Measurements from ENCODE around the gene CAPN12.

Gene CAPN12

DNA sequence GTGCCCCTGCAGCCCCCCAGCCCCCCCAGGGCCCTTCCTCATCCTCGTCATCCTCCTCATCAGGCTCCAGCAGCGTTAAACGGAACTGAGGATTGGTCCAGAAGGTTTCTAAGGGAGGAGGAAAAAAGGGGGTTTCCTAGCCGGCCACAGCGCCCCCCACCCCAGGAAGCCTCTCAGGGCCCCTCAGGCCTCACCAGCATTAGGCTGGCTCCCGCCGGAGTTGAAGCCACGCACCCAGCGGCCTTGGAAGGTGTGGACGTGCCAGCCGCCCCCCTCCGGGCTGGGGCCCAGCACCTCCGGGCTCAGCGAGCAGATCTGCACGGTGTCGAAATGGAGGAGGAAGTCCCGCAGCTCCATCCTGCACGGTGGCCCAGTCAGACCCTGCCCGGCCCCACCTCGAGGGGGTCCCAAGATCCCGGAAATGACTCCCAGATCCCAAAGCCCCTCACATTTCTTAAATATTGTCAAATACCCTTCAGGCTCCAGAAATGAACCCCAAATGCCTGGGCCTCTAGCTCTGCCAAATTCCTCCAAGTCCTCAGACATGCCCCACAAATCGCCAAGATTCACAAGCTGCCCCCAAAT, 6.9 kb downstream of the CAPN12 start:
- no peak for DNase-seq (ENCODE audit: low read depth)

DNA sequence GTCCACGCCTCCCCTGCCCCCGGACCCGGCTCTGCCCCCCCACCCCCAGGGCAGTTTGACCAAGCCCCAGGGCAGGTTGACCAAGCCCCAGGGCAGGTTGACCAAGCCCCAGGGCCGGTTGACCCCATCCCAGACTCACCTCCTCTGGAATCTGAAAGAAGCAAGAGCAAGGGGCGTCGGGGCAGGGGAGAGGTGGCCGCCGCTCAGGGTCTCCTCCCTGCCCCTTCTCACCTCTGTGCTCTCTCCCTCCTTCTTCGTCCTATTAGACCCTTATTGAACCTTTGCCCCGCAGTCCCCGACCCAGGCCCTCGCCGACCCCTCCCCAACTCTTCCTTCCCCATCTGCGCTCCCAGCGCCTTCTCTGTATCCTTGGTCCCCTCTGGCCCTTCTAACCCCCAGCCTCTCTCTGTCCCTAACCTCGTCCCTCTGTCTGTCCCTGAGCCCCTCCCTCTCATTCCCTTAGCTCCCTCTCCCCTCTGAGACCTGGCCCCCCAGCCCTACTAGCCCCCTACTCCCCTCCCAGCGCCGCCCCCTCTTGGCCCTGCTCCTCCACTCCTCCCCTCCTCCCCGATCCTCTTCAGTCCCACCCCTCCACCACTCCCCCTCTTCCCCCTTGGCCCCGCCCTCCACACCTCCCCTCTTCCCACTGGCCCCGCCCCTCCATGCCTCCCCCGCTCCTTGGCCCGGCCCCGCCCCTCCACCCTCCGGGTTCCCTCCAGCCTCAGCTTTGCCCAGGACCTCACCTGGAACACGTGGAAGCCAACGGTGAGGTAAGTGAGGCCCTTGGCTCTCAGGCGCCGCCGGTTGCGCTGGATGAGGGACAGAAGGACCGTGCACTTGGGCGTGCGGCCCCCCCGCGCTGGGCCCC, 7.6 kb downstream of the CAPN12 start:
- DNase-seq (ENCODE audit: low read depth): peak; percentile 64

DNA sequence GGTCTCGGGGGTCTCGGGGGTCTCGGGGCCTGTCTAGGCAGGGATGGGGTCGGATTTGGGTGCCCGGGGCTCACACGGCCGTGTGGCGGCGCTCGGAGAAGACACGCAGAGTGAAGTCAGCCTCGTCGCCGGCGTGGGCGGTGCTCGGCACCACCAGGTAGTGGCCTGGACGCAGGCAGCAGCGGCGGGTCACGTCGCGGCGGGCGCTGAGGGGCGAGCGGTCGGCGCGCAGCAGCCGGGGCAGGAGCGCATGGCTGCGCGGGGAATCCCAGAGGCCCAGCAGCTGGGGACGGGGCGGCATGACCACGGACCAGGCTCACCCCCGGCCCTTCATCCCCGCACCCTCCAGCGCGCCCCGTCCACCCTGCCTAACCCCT, 8.2 kb downstream of the CAPN12 start:
- DNase-seq (ENCODE audit: low read depth): peak; percentile 54

DNA sequence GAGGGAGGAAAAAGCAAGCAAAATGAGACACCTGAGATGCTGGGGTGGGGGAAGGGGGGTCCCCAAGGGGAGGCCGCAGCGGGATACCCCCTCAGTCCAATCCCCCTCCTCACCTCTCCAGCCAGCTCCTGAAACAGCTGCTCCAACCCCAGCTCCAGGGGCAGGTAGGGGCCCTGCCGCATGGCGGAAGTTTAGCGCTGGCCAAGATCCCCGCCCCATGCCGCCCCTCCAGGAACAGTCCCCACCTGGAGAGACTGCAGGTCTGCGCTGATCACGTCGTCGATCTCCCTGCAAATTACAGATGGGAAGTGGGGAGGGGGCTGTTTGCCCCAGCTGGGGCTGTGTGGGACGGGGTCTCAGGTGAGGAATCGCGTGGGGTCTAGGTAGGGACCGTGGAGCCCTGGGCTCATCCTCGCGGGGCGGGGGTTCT, 9.0 kb downstream of the CAPN12 start:
- DNase-seq (ENCODE audit: low read depth): no peak

DNA sequence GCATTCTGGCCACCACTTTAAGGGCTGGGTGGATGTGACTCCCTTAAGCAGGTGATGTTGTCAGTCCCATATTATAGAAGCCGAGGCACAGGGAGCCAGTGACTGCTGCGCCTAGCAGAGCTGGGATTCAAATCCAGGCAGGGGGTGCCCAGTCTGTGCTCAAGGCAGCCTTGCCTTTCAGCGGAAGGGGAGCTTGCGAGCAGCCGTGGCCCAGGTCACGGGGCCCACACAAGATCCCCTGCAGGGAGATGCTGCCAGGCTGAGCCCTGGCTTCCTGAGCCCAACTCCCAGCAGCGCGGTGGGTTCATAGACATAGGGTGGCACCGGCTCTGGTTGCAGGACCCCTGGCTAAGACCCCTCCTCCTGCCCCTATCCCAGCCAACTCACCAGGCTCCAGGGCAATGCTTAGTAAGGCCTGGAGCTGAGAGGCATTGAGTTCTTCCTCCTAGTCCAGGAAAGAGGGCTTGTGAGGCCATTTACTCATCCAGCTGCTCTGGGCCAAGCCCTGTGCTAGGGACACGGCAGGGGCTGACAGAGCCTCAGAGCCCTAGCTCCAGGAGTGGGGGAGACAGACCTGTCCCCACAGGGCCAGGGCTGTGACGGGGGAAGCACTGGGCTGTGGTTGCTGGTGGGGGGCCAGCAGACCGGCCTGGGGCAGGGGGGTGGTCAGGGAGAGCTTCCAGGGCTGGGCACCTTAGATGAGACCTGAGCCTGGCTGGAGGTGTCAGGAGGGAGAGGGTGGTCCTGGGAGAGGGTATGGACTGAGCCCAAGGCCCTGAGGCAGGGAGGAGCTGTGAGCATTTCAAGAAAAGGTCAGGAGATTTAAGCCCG, 9.6 kb downstream of the CAPN12 start:
- no peak for DNase-seq (ENCODE audit: low read depth)

DNA sequence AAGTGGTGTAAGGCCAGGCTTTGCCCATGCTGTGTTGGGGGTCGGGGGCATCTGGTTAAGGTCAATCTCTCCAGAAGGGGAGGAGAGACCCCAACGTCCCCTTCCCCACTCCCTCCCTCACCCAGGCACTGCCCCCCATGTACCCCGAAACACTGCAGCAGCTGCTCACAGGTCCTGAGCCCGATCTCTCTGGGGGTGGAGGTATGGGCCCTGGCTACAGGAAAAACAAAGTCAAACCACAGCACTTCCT, 10.2 kb downstream of the CAPN12 start:
- DNase-seq (ENCODE audit: low read depth): no peak

DNA sequence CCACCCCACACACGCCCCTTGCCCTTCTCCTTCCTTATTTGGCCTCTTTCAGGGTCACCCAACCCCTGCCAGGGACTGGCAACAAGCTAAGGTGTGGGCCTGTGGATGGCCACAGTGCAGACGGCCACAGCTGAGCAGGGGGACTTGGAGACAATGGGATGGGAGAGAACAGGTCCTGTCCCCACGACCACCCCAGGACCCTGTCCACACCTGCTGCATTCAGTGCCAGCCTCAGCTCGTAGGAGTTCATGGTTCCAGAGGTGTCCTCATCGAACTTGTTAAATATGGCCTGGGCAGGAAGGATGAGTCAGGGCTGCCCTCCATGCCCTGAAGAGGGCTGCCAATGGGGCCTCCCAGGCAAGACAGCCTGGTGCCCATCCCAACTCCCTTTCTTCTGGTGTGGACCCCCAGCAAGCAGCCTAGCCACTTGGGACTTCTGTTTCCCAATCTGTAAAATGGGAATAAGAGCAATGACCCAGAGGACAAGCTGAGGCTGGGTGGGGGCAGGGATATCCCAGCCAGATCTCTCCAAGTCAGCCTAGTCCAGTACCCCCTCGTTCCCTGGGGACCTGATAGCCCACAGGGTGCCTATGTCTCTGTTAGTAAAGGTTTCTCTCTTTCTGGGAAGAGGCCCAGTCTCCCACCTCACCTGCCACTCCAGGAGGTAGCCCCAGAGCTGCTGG, 10.6 kb downstream of the CAPN12 start:
- no peak for DNase-seq (ENCODE audit: low read depth)

DNA sequence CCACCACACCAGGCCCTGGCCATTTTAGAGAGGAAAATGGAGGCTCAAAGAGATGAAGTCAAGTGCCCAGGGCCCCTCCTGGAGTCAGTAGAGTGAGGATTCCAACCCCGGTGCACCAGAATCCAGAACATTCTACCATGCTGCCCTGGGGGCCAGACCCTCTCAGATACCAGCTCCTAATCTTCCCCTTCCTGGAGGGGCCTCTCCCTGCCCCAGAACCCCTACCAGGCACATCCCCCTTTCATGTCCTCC, 11.1 kb downstream of the CAPN12 start:
- no peak for DNase-seq (ENCODE audit: low read depth)

DNA sequence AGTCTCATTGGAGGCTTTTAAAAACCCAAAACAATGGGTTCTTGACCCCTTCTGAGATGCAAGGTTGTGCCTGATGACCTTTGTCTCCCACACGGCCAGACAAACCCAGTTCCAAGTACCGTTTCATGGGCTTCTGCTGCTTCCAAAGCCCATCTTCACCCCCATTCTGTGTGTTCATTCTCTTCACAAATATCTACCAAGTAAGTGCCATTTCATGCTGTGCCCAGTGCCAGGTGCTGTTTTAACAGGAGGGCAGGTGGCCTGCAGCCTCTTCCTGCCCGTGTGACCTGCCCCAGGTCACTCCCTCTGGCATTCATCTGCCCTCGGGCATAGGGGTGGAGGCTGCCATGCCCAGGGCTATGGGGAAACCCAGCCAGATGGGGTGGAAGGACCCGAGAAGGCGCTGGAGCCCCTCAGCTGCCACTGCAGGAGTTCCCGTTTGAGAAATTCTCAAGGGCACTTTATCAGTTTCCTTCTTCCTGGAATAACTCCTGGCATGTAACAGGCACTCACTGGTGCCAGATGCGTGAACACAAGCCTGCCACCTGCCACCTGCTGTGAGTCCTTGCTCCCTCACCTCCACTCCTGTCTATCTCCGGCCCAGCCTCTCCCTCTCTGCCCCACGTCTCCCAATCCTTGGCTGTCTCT, 12.5 kb downstream of the CAPN12 start:
- no peak for DNase-seq (ENCODE audit: low read depth)

DNA sequence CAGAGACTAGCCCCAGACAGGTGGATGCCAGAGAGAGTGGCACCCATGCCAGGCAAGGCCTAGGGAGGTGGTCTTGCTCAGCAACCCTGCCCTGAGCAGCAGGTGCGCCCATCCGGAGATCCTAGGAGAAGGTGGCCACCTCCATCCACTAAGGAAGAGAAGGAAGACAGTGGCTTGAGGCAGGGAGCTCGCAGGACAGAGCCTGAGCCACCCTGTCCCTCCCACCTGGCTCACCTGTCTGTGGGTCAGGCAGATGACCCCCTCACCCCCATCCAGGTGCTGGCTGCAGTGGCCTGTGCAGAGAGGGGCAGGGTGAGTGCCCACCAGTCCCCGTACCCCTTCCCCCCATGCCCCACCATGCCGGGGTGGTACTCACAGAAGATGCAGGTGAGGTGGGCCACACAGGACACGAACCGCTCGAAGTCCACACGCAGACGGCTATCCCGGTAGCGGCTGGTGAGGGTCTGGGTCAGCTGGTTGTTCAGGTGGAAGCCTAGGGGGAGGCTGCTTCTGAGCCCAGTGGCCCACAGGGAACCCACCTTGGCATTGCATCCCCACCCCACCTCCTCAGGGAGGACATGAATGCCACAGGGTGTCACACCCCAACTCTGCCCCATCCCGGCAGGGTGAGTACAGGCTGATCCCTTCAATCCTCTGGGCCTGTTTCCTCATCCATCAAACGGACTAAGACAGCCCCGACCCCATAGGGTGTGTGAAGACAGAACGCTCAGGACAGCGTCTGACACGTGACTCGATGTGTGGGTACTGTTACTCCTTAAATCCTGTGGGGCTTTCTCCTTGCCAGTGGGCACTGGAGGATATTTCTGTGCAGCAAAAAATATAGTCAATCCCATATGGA, 13.3 kb downstream of the CAPN12 start:
- DNase-seq (ENCODE audit: low read depth): no peak

DNA sequence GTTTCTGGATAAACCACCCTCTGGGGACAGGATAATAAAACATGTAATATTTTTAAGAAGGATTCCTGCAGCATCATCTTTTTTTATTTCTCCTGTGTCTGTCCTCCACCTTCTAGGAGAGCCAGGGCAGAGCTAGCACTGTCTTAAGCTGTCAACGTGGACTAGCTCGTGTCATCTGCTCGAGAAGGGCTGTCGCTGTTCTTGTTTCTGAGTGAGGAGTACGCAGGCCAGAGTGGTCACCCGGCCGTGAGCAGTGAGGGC, 13.9 kb downstream of the CAPN12 start:
- no peak for DNase-seq (ENCODE audit: low read depth)

DNA sequence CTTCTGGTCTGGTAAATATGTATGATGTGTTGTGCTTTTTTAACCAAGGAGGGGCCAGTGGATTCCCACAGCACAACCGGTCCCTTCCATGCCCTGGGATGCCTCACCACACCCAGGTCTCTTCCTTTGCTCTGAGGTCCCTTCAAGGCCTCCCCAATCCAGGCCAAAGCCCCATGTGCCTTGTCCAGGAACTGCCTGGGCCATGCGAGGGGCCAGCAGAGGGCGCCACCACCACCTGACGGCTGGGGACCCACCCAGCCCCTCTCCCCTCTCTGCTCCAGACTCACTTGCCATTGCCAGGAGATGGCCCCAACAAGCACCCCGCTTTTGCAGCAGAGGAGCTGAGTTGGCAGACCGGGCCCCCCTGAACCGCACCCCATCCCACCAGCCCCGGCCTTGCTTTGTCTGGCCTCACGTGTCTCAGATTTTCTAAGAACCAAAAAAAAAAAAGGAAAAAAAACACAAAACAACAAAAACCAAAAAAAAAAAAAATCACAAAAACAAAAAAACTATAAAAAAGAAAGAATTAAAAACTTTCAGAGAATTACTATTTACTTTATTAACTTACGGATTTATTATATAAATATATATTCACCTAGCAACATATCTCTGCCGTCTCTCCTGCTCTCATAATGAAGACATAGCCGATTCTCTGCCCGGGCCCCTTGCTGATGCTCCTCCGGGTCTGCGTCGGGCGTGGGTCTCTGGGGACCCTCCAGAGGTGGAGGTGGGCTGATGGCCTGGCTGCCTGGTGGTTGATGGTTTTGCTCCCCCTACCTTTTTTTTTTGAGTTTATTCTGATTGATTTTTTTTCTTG, 14.4 kb downstream of the CAPN12 start:
- DNase-seq (ENCODE audit: low read depth): peak; percentile 63

DNA sequence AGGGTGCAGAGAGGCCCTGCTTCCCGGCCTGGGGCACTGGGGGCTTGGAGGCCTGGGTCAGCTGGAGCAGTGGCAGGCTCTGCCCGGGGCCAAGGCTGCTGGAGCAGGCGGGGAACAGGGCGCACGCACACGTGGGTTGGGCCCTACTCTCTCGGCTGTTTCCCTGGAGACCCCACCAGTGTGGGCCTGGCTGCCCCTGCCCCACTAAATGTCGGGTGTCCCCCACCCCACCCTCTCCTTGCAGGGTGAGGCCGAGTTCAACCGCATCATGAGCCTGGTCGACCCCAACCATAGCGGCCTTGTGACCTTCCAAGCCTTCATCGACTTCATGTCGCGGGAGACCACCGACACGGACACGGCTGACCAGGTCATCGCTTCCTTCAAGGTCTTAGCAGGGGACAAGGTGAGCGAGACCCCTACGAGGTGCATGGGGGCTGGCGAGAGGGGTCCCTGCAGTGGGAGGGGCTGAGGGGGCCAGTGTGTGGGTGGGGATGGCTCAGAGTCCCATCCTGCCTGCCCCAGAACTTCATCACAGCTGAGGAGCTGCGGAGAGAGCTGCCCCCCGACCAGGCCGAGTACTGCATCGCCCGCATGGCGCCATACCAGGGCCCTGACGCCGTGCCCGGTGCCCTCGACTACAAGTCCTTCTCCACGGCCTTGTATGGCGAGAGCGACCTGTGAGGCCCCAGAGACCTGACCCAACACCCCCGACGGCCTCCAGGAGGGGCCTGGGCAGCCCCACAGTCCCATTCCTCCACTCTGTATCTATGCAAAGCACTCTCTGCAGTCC, 15.3 kb downstream of the CAPN12 start:
- no peak for DNase-seq (ENCODE audit: low read depth)

DNA sequence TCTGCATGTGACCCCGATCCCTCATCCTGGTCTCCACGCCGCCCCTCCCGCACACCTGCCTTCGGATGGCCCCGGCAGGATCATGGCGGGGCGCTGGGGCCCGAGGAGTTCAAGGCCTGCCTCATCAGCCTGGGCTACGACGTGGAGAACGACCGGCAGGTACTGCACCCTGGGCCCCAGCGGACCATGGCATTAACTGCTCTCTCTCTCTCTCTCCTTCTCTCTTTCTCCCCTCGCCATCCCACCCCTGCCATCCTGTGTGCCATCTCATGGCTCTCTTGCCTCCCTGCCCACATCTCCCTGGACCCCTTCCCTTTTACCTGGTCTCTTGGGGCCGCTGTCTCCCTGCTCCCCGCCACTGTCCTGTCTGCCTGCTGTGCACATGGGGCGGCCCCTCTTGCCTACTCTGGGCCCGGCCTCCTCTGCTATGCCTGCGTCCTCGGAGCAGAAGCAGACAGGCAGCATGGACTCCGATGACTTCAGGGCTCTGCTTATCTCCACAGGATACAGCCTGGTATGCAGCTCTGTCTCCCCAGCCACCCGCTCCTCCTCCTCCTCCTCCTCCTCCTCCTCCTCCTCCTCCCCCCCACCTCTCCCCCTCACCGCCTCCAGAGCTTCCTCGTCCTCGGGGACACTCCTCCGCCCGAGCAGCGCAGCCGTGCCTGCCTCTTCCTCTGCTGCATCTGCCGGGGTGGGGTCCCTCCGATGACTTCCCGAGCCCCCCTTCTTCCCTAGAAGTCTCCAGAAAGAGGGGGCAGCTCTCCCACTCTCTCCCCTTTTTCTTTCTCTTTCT, 16.2 kb downstream of the CAPN12 start:
- DNase-seq (ENCODE audit: low read depth): no peak

DNA sequence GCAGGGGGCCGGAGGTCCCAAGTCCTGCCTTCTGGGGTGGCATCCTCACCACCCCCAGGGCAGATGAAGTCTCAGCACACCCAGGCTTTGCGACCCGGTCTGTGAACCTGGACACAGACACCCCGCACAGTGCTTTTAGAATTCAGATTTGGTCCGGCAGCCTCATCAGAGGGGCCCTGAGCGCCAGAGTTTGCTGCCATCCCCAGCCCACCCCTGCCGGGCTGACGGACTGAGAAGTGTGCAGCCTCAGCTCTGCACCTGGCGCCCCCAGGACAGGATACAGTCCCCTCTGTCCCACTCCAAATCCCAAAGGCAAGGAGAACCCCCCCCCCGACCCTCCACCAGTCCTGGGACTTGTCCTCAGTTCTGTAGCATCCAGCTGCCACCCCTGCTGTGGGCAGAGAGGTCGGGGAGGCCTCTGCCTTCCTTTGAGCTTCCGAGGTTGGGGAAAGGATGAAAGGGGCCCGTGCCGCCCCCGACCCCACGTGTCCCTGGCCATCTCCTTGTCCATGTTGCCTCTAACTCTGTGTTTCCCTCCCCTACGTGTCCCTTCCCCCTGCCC, 16.9 kb downstream of the CAPN12 start:
- no peak for DNase-seq (ENCODE audit: low read depth)

DNA sequence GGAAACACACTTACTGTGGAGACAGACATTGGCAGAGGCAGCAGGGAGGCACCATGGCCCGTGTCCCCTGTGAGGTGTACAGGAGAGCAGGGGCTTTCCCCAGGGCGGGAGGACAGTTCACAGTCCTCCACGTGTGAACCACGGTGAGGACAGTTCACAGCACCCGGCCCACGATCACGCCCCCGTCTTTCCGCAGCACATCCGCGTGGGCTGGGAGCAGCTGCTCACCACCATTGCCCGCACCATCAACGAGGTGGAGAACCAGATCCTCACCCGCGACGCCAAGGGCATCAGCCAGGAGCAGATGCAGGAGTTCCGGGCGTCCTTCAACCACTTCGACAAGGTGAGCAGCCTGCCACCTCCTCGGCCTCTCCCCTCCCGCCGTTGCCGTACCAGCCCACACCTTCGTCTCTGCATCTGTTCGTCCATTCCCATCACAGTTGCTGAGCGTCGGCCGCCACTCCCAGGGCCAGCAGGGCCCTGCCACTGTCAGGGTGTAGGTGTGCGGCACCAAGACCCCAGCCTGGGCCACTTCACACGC, 17.4 kb downstream of the CAPN12 start:
- DNase-seq (ENCODE audit: low read depth): no peak

DNA sequence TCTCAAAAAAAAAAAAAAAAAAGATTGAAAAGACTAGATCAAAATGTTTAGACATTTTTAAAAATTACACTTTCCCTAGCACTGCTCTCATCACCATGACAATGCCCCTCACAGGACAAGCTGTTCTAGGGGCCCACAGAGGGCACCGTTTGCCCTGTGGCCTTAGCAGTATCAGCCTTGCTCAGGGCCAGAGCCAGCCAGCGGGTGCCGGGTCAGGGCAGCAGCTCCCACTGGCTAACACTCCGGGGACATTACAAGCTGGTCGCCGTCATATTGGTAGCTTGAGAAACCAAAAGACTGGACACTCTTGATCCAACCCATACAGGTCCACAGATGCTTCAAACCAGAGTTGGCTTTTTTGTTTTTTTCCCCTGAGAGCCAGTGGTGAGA, 18.0 kb downstream of the CAPN12 start:
- DNase-seq (ENCODE audit: low read depth): no peak

DNA sequence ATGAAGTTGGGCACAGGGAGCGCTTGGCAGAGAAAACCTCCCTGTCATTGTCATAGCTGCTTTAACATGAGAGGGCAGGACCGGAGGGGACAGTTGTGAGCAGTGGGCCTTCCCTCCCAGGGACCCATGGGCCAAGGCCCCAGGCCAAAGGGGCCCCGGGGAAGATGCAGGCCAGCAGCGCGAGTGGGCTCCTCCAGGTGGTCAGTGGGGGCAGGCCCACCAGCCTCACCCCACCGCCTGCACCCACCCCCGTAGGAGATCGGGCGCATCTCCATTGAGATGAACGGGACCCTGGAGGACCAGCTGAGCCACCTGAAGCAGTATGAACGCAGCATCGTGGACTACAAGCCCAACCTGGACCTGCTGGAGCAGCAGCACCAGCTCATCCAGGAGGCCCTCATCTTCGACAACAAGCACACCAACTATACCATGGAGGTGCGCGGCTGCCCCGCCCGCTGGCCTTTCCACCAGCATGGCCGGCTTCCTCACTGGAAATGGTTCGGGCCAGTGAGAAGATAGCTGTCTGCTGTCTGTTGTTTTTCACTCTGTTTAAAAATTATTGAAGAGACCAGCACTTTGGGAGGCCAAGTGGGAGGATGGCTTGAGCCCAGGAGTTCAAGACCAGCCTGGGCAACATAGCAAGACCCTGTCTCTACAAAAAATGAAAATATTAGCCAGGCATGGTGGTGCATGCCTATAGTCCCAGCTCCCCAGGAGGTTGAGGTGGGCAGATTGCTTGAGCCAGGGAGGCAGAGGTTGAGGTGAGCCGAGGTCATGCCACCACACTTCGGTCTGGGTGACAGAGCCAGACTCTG, 18.6 kb downstream of the CAPN12 start:
- DNase-seq (ENCODE audit: low read depth): no peak
